GM12891 (cell line): Measurements from ENCODE around the gene ANKRD34A.
"Not testable (repeated sequence)": the region's sequence is repeated elsewhere in the genome, so short reads cannot be mapped to it uniquely, and the experiment has no call there.

ENCODE experiments used
- DNase-seq: peaks from one replicate; pipeline ENCODE4 v3.0.0; 2011; ENCODE audit warnings: low spot score; ENCODE audit not compliant: insufficient read length
- FAIRE-seq: peaks from 2 replicates; lab custom pipeline; 2011; peaks lifted over from hg19 to GRCh38; lab: Jason Lieb, UNC
- PAX5 ChIP-seq: IDR thresholded peaks from 2 replicates; pipeline ENCODE4 v1.6.1; 2011; ENCODE audit warnings: low read length, moderate library complexity, mild to moderate bottlenecking; ENCODE audit not compliant: insufficient read depth, severe bottlenecking
- POLR2A ChIP-seq: IDR thresholded peaks from 2 replicates; pipeline ENCODE4 v1.6.1; 2011; ENCODE audit warnings: low read depth, low read length, control low read depth
- POLR2AphosphoS5 ChIP-seq: IDR thresholded peaks from 2 replicates; pipeline ENCODE4 v1.6.1; 2011; ENCODE audit warnings: low read depth, low read length, control low read depth
- POU2F2 ChIP-seq: IDR thresholded peaks from 2 replicates; pipeline ENCODE4 v1.6.1; 2011; ENCODE audit warnings: low read depth, mild to moderate bottlenecking, control low read depth, low read length, moderate library complexity
- SPI1 ChIP-seq: IDR thresholded peaks from 2 replicates; pipeline ENCODE4 v1.6.1; 2011; ENCODE audit warnings: low read depth, low read length, control low read depth
- TAF1 ChIP-seq: IDR thresholded peaks from 2 replicates; pipeline ENCODE4 v1.6.1; 2011; ENCODE audit warnings: low read depth, low read length, control low read depth

The ANKRD34A gene

DNA sequence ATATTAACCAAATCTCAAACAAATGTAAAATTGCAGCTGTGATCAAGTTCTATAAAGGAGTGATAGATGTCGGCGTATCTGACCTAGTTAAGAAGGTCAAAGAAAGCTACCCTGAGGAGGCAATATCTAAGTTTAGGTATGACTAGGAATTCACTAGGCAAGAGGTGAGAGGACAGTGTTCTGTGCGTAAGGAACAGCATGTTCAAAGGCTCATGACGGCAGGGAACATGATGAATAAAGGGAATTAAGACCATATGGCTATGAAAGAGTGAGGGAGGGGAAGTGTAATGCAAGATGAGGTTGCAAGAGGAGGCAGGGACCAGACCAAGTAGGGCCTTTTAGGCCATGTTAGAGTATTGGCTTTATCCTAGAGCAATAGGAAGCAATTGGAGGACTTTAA lies 15.2 kb downstream of the ANKRD34A start:
- FAIRE-seq (no peak), DNase-seq (no peak)
- no peak for TF ChIP-seq TAF1
- no peak for TF ChIP-seq PAX5
- TF ChIP-seq SPI1 = no peak
- no peak for TF ChIP-seq POU2F2
- no peak for TF ChIP-seq POLR2AphosphoS5
- TF ChIP-seq POLR2A = no peak

DNA sequence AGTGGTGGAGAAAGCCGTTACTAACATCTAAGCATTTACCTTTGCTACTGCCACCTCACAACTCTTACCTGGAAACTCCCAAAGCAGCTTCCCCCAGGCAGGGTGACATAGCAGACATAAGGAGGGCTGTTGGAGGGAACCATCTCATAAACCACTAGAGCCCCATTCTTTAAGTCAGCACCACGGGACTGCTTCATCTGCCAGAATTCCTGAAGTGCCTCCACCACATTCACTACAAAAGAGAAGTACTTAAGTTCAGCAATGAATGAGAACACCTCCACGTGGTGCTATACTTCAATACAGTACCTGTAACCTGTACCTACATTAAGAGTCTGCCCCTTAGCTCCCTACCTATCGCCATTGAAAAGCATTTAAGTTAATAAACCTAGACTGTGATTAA lies 16.8 kb downstream of the ANKRD34A start:
- DNase-seq (no peak), FAIRE-seq (no peak)
- TF ChIP-seq POLR2A (no peak), TAF1 (no peak), PAX5 (no peak), POU2F2 (no peak), POLR2AphosphoS5 (no peak), SPI1 (no peak)

DNA sequence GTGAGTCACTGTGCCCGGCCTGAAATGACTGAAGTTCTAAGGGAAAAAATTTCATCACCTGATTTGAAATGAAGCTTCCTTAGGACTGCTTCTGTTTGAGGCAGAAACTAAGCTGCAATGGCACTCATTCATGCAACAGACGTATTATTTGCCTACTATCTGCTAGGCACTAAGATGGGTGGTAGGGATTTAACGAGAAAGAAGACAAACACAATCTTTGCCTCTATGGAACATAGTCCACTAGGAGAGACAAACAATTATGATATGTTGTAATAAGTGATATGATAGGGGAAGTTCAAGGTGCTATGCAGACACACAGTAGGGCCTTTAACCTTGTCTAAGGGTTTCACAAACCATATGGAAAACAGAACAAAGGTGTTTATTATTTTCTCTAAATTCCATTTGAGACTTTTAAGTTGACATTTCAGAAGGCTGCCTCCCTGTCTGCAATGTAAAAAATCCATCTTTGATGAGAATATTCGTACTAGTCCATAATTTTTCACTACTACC lies 17.8 kb downstream of the ANKRD34A start:
- TF ChIP-seq SPI1 (no peak), PAX5 (no peak)
- no peak for FAIRE-seq
- no peak for DNase-seq

DNA sequence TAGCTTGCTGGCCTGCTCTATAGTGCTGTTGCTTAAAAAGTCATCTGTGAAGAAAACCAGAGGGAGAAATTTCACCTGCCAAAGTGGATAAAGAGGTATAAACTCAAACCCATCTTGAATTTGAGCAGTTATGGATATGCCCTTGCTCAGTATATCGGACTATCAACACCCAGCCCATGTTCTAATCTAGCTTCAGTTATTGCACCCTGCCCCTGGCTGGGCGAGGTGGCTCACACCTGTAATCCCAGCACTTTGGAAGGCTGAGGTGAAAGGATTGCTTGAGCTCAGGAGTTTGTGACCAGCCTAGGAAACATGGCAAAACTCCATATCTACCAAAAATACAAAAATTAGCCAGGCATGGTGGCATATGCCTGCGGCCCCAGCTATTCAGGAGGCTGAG lies 19.8 kb downstream of the ANKRD34A start:
- no peak for DNase-seq
- no peak for TF ChIP-seq POLR2A
- TF ChIP-seq SPI1 = no peak
- TF ChIP-seq PAX5 = no peak
- TF ChIP-seq POU2F2 = no peak
- no peak for TF ChIP-seq POLR2AphosphoS5
- TF ChIP-seq TAF1 = no peak
- no peak for FAIRE-seq

DNA sequence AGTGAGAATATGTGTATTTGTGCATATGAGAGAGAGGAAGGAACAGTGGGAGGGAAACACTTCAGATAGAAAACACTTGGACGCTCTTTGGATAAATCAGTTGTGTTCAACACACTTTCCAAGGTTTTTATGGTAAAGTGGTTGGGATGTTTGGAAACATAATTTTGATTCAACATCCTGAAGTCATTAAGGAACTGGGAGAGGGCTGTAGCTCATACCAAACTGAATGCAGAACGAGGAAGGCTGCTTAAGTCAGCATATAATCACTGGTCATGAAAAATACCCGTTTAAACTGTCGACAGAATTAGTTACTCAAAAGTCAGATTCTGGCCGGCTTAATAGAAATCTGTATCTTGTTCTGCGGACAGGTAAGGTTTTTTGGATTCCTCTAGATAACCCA lies 21.5 kb downstream of the ANKRD34A start:
- FAIRE-seq (no peak), DNase-seq (no peak)
- TF ChIP-seq POU2F2 = no peak
- TF ChIP-seq TAF1 = no peak
- TF ChIP-seq PAX5 = no peak
- no peak for TF ChIP-seq POLR2A
- TF ChIP-seq POLR2AphosphoS5 = no peak
- no peak for TF ChIP-seq SPI1

DNA sequence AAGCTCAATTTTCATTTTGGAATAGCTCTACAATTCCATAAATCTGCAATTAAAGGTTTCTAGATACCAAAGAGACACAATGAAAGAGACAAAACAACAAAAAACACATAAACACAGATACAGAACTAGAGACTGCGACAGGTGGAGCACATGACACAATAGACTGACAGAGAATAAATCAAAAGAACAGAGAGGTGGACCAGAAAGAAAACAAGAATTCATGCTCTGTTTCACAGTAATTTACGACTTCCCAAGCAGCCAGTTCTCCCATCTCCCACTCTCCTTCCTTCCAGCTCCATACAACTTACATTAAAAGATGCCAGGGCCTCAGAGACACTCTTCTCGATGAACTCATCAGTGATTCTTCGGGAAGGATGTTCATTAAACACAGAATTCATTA lies 22.0 kb downstream of the ANKRD34A start:
- TF ChIP-seq TAF1 = no peak
- TF ChIP-seq SPI1 = no peak
- TF ChIP-seq POLR2A = no peak
- TF ChIP-seq PAX5 = no peak
- no peak for TF ChIP-seq POLR2AphosphoS5
- no peak for TF ChIP-seq POU2F2
- DNase-seq (no peak), FAIRE-seq (no peak)

DNA sequence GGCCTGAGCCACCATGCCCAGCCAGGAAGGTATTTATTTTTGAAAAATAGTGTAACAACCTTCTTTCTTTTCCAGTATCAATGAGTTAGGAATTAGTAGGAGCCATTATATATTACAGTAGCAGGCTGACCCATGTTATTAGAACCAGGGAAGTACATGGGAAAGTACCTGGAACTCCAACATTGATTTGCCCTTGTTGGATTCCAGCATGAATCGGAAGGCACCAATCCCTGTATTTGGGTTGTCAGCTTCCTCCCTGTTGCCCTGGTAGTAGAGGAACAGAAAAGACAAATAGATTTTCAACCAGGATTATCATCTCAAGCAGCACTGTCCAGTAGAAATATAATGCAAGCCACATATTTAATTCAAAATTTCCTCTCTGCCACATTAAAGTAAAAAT lies 26.9 kb downstream of the ANKRD34A start:
- no peak for TF ChIP-seq SPI1
- no peak for TF ChIP-seq POLR2AphosphoS5
- no peak for TF ChIP-seq PAX5
- no peak for TF ChIP-seq POLR2A
- no peak for TF ChIP-seq POU2F2
- no peak for TF ChIP-seq TAF1
- DNase-seq (no peak), FAIRE-seq (no peak)

DNA sequence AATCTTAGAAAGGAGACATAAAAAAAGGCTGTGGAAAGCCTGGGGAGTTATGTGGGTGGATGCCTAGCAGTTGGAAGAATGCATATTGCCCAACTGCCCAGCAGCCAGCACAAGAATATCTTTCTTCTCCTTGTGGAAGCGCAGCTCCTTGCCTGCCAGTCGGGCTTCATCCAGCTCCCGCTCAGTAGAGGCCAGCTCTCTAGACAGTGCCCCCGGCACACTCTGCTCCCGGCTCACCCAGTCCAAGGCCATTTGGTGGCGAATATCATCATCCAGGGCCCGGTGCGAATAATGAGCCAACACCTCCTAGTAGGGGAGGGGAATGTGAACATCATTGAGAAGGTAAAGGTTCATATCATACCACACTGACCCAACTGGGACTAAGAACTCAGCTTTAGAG lies 28.1 kb downstream of the ANKRD34A start:
- DNase-seq (no peak), FAIRE-seq (no peak)
- TF ChIP-seq POU2F2 (no peak), PAX5 (no peak), SPI1 (no peak), POLR2AphosphoS5 (no peak), POLR2A (no peak)

DNA sequence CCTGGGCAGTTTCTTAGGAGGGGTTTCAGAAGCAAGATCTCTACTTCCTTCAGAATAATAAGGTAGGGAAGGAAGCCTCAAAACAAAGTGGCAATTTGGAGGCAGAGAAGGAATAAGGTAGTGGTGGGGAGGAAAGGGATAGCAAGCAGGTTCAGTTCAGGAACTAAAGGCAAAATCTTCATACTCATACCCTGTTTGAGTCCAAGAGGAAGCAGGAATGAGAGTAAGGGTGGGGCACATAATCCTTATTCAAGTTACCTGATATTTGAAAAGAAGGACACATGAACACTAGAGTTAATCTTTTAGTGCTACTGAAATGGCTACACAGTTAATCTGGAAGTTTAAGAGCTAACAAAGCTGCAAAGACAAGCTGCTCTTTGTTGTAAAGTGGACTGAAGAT lies 28.7 kb downstream of the ANKRD34A start:
- FAIRE-seq = no peak
- DNase-seq = no peak
- TF ChIP-seq SPI1 (no peak), PAX5 (no peak), POLR2A (no peak)

DNA sequence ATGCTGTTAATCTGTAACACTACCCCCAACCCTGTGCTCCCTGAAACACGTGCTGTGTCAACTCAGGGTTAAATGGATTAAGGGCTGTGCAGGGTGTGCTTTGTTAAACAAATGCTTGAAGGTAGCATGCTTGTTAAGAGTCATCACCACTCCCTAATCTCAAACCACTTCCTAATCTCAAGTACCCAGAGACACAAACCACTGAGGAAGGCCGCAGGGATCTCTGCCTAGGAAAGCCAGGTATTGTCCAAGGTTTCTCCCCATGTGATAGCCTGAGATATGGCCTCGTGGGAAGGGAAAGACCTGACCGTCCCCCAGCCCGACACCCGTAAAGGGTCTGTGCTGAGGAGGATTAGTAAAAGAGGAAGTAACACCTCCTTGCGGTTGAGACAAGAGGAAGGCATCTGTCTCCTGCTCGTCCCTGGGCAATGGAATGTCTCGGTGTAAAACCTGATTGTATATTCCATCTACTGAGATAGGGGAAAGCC lies 31.8 kb downstream of the ANKRD34A start:
- TF ChIP-seq SPI1 = peak; percentile 28; the same call in 1 of the 2 replicates
- FAIRE-seq, DNase-seq: not testable (repeated sequence)
